Activated naive CD4-positive, alpha-beta T cell treated with anti-CD3 and anti-CD28 coated beads, Interleukin-2, amount 50 U/mL, for 72 hours (primary cell): ENCODE results near the gene TRDN. TPM values are rescaled to one million over a fixed set of nuclear protein-coding genes. Genes with fewer than 3 reads are reported as not detected.

Experiments used
- ATAC-seq, 2 donors: fragments of 150-1000 bp; cut with Tn5 transposase; 2 replicates each; pipeline ENCODE4 v1.10.0; 2021; ENCODE audit warnings: mild to moderate bottlenecking in 2 of 2, moderate library complexity in 2 of 2
- DNase-seq, 2 donors: peaks; one replicate each; pipeline ENCODE4 v3.0.0; 2021 to 2022; ENCODE audit warnings: low spot score in 2 of 2
- H3K27ac Mint-ChIP-seq, 2 donors: one replicate each; pipeline ENCODE4 v1.8.0; 2022; ENCODE audit warnings: mild to moderate bottlenecking in 2 of 2, mixed read lengths in 2 of 2
- H3K36me3 Mint-ChIP-seq, 2 donors: one replicate each; pipeline ENCODE4 v1.8.0; 2022; ENCODE audit warnings: mixed read lengths in 2 of 2
- H3K9me3 Mint-ChIP-seq, 2 donors: one replicate each; pipeline ENCODE4 v1.8.0; 2022; ENCODE audit warnings: mixed read lengths in 2 of 2
- total RNA-seq, 2 donors: library from RNA; stranded (reverse); gene quantifications; one replicate each; pipeline ENCODE4 v1.2.3, GENCODE V29; 2022

The TRDN gene
- total RNA-seq, 2 donors from 2014 or later, result not detected

DNA sequence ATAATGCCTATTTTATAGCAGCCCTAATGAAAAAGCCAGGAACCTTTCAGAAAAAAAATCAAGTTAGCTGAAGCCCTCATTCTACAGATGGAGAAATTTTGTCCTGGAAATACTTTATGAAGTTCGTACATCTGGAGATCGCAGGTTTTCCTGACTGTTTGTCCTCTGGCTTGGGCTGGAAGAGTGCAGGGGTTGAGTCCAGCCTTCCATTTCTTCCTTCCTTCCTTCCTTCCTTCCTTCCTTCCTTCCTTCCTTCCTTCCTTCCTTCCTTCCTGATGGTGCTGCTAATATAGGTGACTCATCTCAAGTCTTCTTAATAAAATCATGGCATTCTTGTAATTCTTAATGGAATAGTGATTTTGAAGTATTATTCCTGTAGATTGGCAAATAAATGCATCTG, 413.3 kb downstream of the TRDN start:
- no peaks in the 10 kb centered on the region for H3K36me3 Mint-ChIP-seq
- ATAC-seq, result no peak
- peaks cover 3 to 8% of the 10 kb centered on the region in 2 donors for H3K9me3 Mint-ChIP-seq
- H3K27ac Mint-ChIP-seq, result no peak overlapping the region
- DNase-seq, result no peak

DNA sequence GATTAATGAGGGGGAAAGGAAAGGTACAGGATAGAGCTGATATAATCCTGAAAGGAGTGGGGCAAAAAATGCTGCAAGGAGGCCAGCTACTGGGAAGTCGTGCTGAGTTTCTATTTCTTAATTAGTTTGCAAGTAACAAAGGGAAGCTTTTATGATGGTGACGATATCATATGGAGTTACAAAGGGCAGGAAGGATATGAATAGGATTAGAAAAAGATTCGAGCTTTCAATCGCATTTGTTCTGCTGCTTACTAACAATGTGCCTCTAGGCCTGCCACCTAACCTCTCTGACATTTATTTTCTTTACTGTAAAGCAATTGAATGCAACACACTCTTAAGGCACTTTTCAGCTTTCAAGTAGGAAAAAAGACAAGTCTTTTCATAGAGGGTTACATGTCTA, 421.5 kb downstream of the TRDN start:
- Mint-ChIP-seq H3K27ac (no peak overlapping the region), H3K9me3 (peaks cover 6 to 8% of the 10 kb centered on the region in 2 donors), H3K36me3 (no peaks in the 10 kb centered on the region)
- ATAC-seq, result no peak
- no peak for DNase-seq

DNA sequence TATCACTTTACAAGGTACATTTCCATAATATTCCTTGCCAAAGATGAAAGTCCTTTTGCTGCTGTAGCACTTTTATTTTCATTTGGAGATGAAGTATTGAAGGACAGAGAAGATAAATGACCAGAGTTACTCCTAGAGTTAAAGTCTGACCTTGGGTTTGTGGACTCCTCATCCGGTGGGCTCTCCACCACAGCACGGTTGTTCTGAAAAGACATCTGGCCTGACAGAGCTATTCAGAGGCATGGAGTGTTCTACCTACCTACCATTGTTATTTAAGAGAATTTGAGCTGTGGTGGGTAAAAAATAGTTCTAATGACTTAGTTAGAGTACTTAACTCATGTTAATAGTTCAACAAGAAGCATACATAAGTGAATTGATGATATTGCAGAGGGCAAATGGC, 422.3 kb downstream of the TRDN start:
- no peaks in the 10 kb centered on the region for H3K36me3 Mint-ChIP-seq
- DNase-seq (no peak), ATAC-seq (no peak)
- peaks cover 4 to 6% of the 10 kb centered on the region in 2 donors for H3K9me3 Mint-ChIP-seq
- H3K27ac Mint-ChIP-seq, result no peak overlapping the region

DNA sequence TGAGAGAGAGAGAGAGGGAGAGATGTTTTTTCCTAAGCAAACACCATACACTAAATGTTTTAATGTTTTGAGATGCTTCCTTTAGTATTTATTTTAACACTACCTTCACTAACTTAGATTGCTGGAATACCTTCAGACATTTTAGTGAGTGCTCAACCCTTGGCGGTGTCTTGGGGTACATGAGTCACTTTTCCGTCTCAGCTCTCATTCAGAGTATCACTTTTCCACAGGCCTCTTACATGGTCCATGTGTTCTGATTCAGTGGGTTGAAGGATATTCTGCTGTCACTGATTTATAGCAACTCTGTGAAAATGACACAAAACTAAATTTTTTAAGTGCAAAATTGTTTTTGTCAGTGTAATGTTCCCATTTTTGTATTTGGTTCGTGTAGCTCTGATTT, 422.8 kb downstream of the TRDN start:
- no peak for ATAC-seq
- Mint-ChIP-seq H3K9me3 (peaks cover 0 to 3% of the 10 kb centered on the region in 2 donors), H3K27ac (no peak overlapping the region), H3K36me3 (no peaks in the 10 kb centered on the region)
- no peak for DNase-seq

DNA sequence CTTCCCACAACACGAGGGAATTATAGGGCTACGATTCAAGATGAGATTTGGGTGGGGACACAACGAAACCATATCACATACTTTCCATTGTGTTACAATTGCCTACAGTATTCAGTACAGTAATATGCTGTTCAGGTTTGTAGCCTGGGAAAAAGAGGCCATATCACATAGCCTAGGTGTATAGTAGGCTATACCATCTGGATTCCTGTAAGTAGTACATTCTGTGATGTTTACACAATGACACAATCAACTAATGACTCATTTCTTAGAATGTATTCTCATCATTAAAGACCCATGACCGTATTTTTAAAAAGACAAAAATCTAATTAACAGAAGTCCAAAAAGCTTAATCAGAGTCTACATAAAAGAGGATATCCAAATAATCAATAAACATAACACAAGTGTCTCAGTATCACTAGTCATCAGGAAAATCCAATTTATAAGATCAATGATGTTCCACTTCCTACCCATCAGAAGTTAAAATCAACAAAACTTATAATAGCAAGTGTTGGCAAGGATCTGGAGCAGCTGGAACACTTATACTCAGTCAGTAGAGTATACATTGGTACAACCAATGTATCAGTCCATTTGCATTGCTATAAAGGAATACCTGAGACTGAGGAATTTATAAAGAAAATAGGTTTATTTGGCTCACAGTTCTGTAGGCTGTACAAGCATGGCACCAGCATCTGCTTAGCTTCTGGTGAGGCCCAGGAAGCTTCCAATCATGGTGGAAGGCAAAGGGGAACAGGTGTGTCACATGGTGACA, 424.8 kb downstream of the TRDN start:
- no peaks in the 10 kb centered on the region for H3K36me3 Mint-ChIP-seq
- H3K9me3 Mint-ChIP-seq, result peaks cover 0 to 3% of the 10 kb centered on the region in 2 donors
- ATAC-seq (no peak), DNase-seq (no peak)
- H3K27ac Mint-ChIP-seq, result no peak overlapping the region

DNA sequence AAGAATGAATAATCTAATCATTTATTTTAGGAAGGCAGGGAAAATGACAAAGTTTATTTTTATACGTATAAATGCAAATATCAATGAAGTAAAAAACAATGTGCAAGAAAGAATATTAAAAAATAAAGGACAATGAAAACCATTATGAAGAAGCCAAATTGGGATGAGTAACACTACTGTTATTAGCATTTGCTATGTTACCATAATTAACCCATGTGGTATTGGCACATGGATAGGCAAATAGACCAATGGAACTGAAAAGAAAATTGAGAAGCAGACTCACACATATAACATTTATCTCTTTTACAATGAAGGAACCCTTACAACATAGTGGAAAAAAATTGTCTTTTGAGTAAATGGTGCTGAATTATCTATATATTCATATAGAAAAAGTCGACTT, 426.1 kb downstream of the TRDN start:
- H3K9me3 Mint-ChIP-seq, result peaks cover 0 to 3% of the 10 kb centered on the region in 2 donors

DNA sequence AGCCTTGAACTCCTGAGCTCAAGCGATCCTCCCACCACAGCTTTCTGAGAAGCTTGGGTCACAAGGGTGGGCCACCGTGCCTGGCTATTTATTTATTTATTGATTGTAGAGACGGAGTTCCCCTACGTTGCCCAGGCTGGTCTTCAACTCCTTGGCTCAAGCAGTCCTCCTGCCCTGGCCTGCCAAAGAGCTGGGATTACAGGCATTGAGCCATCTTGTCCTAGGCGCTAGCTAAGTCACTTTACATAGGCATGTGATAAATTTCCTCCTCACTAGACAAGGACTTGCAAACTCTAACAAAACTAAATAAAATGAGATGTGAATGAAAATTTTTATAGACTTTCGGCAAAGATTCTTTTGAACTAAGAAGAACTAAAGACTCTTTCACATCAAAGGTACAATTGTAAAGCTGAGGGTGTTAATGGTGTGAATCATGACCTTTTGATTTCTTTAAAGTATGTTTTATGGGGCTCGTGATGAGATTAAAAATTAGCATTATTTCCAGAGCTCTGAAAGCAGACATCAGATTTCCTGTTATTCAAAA, 428.7 kb downstream of the TRDN start:
- H3K9me3 Mint-ChIP-seq, result peaks cover 1 to 3% of the 10 kb centered on the region in 2 donors
- peaks cover 0 to under 1% of the 10 kb centered on the region in 2 donors for H3K36me3 Mint-ChIP-seq
- no peak for DNase-seq
- no peak for ATAC-seq
- no peak overlapping the region for H3K27ac Mint-ChIP-seq

More for the DNA sequence above, 426.1 kb downstream of the TRDN start:
- Mint-ChIP-seq H3K36me3 (no peaks in the 10 kb centered on the region), H3K27ac (no peak overlapping the region)
- ATAC-seq, result no peak
- no peak for DNase-seq

DNA sequence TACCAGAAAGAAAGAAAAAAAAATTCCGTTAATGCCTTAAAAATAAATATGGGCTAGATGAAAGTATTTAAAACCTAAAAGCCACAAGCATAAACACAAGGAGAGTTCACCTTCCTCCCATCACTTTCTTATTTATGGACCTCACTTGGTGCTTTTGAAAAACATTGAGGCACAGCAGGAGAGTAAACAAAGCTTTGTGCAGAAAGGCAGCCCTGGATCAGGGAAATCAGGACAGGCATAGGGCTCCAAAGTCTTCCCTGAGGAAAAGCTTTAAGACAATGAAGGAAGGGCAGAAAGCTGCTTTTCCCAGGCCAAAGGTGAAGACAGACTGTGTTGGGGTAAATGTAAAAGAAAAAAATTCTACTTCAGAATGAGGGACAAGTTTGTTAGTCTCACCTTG, 432.8 kb downstream of the TRDN start:
- H3K9me3 Mint-ChIP-seq, result peaks cover 12 to 14% of the 10 kb centered on the region in 2 donors
- H3K36me3 Mint-ChIP-seq, result peaks cover 4 to 6% of the 10 kb centered on the region in 2 donors
- no peak for ATAC-seq
- no peak for DNase-seq
- H3K27ac Mint-ChIP-seq, result no peak overlapping the region

DNA sequence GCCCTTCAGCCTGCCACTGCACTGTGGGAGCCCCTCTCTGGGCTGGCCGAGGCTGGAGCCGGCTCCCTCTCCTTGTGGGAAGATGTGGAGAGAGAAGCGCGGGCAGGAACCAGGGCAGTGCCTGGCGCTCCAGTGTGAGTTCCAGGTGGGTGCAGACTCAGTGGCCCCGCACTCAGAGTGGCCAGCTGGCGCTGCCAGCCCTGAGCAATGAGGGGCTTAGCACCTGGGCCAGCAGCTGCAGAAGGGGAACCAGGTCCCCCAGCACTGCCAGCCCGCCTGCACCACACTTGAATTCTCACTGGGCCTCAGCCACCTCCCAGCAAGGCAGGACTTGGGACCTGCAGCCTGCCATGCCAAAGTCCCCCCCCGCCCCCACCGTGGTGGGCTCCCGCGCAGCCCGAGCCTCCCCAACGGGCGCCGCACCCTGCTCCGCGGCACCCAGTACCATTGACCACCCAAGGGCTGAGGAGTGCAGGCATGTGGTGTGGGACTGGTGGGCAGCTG, 434.8 kb downstream of the TRDN start:
- DNase-seq (no peak), ATAC-seq (no peak)
- H3K27ac Mint-ChIP-seq, result no peak overlapping the region
- H3K9me3 Mint-ChIP-seq, result peaks cover 15 to 22% of the 10 kb centered on the region in 2 donors
- H3K36me3 Mint-ChIP-seq, result peaks cover 4 to 6% of the 10 kb centered on the region in 2 donors

DNA sequence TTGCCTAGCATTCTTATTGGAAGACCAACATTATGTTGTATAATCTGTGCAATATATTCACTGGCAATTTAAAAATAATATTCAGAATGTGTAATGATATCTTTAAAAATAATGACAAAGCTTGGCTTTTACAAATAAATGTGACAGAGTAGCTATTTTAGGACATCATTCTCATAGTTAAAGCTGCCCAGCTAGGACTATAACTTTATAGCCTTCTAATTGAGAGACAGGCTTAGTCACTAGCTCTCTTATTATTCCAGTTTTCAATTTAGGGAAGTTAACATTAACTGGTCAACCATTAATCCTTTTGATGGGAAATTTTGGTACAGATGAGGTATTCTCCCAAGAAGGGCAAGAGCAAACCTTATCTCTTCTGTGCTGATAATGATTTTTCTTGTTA, 443.5 kb downstream of the TRDN start:
- Mint-ChIP-seq H3K27ac (no peak overlapping the region), H3K36me3 (no peaks in the 10 kb centered on the region), H3K9me3 (peaks cover 4 to 20% of the 10 kb centered on the region in 2 donors)
- no peak for DNase-seq
- ATAC-seq, result no peak

DNA sequence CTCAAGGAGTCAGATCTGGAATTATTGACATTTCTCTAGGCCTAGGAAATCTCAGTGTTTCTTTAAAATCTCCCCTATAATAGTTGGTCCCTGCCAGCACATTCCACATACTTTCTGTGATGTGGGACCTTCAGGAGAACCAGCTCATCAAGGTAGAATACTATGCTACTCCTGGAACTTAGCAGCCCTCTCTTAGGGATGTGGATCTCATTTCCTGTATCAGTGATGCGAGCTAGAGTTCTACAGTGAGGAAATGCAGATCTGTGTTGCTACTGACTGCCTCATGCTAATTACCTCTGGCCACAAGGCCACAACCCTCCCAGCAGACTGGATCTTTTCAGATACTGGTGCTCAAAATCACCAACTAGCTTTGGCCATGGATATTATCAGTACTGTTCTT, 446.9 kb downstream of the TRDN start:
- DNase-seq (no peak), ATAC-seq (no peak)
- no peak overlapping the region for H3K27ac Mint-ChIP-seq
- peaks cover 20 to 21% of the 10 kb centered on the region in 2 donors for H3K9me3 Mint-ChIP-seq
- no peaks in the 10 kb centered on the region for H3K36me3 Mint-ChIP-seq

DNA sequence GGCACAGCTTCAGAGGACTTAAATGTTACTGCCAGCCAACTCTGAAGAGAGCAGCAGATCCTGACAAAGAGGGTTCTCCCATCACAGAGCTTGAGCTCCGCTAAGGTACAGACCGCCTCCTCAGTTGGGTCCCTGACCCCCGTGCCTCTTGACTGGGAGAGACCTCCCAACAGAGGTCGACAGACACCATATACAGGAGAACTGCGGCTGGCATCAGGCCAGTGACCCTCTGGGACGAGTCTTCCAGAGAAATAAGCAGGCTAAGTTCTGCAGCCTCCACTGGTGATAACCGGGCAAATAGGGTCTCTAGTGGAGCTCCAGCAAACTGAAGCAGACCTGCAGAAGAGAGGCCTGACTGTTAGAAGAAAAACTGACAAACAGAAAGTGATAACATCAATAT, 453.8 kb downstream of the TRDN start:
- Mint-ChIP-seq H3K36me3 (no peaks in the 10 kb centered on the region), H3K27ac (no peak overlapping the region), H3K9me3 (peaks cover 27 to 31% of the 10 kb centered on the region in 2 donors)
- DNase-seq (no peak), ATAC-seq (no peak)

DNA sequence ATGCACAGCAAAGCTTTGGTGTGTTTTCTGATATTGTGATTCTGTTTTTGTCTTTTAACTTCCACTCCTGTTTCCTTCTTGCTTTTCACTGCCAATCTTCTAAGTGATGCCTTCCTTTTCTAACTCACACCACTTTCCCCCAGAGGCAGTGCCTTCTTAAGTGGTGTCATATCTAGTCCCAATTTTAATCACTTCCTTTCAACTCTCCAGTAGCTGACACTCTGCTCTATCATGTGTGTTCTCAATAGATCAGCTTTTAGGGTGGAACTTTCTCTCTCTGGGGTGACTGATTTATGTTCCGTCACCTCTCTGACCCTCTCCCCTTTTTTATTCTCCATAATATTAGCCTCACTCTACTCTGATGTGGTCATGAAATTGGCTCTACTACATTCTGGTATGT, 460.0 kb downstream of the TRDN start:
- H3K9me3 Mint-ChIP-seq, result peaks cover 6 to 16% of the 10 kb centered on the region in 2 donors
- H3K36me3 Mint-ChIP-seq, result no peaks in the 10 kb centered on the region

DNA sequence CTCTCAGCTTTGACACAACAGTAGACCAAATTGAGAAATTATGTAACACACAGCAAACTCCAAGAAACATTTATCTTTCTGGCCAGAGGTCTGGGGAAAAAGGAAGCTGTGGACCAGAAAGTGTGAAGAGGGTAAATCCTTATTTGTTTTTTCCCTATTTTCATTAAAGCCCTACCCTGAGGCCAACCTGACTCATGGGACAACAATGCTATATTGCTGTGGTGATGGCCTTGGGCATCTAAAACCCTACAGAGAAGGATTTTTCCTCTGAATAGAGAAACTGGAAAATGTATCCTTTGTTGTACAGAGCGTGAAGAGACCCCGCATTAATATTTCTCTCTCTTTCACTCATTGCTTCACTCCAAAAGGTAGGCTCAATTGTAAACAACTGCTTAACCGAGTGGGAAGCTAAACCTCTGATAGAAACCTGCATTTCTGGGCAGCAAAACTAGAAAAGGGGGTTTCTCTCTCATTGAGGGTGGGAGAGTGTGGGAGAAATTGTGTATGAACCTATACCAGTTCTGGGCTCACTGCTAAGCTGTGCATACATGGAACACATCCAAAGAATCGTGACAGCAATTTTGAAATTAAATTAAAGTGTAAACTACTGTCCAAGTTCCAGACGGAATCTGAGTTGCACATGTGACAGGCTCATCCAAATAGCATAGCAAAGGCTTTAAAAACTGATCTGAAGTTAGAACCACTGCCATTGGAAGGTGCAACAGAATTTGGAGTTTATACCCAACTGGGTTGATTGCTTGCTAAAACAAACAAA, 465.2 kb downstream of the TRDN start:
- Mint-ChIP-seq H3K9me3 (peaks cover 3 to 5% of the 10 kb centered on the region in 2 donors), H3K27ac (no peak overlapping the region), H3K36me3 (no peaks in the 10 kb centered on the region)
- ATAC-seq, result no peak
- no peak for DNase-seq

More for the DNA sequence above, 460.0 kb downstream of the TRDN start:
- no peak for ATAC-seq
- no peak for DNase-seq
- no peak overlapping the region for H3K27ac Mint-ChIP-seq

DNA sequence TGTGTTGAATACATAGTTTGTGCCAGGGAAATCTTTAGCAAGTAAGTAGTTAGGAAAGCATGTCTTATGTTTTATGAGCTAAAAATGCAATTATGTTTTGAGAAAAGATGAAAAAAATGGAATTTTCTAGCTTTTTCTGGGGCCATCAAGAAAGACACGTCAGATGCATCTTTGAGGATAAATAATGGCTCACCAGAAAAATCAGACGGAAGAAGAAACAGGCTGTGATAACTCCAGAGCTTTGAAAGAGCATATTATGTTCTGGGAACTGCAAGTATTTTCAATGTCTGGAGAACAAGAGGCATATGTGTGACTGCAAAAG, 467.0 kb downstream of the TRDN start:
- peaks cover 3 to 4% of the 10 kb centered on the region in 2 donors for H3K9me3 Mint-ChIP-seq
- no peak overlapping the region for H3K27ac Mint-ChIP-seq
- ATAC-seq, result no peak
- no peaks in the 10 kb centered on the region for H3K36me3 Mint-ChIP-seq
- no peak for DNase-seq

DNA sequence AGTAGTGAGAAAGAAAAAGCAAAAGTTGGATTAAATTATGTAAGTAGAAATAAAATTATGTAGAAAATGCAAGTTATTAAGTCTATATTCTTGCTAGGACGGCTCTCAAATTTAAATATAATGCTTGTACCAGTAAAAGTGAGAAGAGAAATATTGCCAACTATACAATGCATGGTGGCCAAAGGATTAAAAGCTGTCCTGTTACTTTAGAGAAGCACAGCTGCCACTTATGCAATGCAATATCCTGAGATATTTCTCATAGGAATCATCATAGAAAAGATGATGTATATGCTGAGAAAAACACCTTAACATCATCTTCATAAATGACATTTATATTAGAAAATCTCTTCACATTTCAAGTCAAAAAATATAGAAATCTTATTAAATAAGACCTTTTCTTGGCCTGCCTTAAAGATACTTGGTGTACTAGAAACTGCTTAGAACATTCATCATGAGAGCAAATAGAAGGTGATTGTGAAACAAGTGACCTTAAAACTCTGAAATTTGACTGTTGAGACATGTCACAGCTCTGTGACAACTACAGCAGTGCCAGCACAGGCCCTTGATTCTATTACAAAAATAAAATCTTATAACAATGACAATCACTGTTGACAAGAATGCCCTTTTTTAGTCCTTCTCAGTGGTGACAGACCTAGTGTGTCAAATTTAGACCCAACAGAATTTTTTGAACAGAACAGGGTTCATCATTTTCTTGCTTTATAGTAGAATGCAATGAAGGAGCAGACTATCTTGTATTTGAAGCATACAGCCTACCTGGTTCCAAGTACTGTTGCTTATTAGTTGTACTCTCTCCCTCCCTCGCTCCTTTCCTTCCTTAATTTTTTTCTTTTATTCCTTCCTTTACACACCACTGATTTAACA, 467.6 kb downstream of the TRDN start:
- ATAC-seq (no peak), DNase-seq (no peak)
- Mint-ChIP-seq H3K9me3 (peaks cover 3 to 7% of the 10 kb centered on the region in 2 donors), H3K36me3 (no peaks in the 10 kb centered on the region), H3K27ac (no peak overlapping the region)
